SK-N-SH (cell line): ENCODE data around the gene CDH19. TPM values are rescaled to one million over a fixed set of nuclear protein-coding genes. Genes with fewer than 3 reads are reported as not detected.

Source experiments
- CTCF ChIA-PET: fragments of 300-600, 350-600 bp; formaldehyde crosslinking; extraction: SDS; loops from one replicate; lab custom pipeline; 2021; lab: Yijun Ruan, JAX
- POLR2A ChIA-PET: fragments of 350-600 bp; sonication (Branson Sonifier 250); formaldehyde crosslinking; extraction: SDS; loops from one replicate; lab custom pipeline; 2020; ENCODE audit warnings: antibody characterized with exemption, inconsistent platforms; lab: Yijun Ruan, JAX
- DNase-seq: peaks from one replicate; pipeline ENCODE4 v3.0.0; 2012
- H2AFZ ChIP-seq: fragments of 200-600 bp; sonication (generic); 2 replicates; pipeline ENCODE4 v1.8.1; 2016; ENCODE audit warnings: antibody characterized with exemption, mild to moderate bottlenecking, low read depth
- H3F3A ChIP-seq: fragments of 200-600 bp; sonication (generic); replicated peaks from 2 replicates; pipeline ENCODE3; 2016; ENCODE audit warnings: antibody characterized with exemption, mild to moderate bottlenecking; ENCODE audit not compliant: insufficient read depth
- H3K27ac ChIP-seq, 2 experiments: fragments of 200-500 bp in 1 of 2; fragments of 200-600 bp in 1 of 2; sonication (Bioruptor generic) in 1 of 2; sonication (generic), shearing (Covaris generic) in 1 of 2; 2 replicates each; pipeline versions ENCODE4 v1.5.1 to v1.6.1; 2014 to 2016; ENCODE audit warnings: low read depth in 2 of 2, inconsistent platforms in 1 of 2, low read length in 1 of 2, mild to moderate bottlenecking in 1 of 2, mixed read lengths in 1 of 2
- H3K27me3 ChIP-seq: fragments of 200-600 bp; sonication (generic), shearing (Covaris generic); 2 replicates; pipeline ENCODE4 v1.6.1; 2016; ENCODE audit warnings: mixed run types; ENCODE audit not compliant: insufficient read depth
- H3K36me3 ChIP-seq, 2 experiments: fragments of 200-500 bp in 1 of 2; fragments of 200-600 bp in 1 of 2; sonication (Bioruptor generic) in 1 of 2; sonication (generic) in 1 of 2; replicated peaks in 1 of 2; 2 replicates each; pipeline versions ENCODE3 to v1.5.1; 2014 to 2016; ENCODE audit warnings: low read length in 1 of 2, mild to moderate bottlenecking in 1 of 2; ENCODE audit not compliant: insufficient read depth in 2 of 2, control insufficient read depth in 1 of 2
- H3K4me1 ChIP-seq, 2 experiments: fragments of 200-500 bp in 1 of 2; fragments of 200-600 bp in 1 of 2; sonication (Bioruptor generic) in 1 of 2; sonication (generic), shearing (Covaris generic) in 1 of 2; 2 replicates each; pipeline versions ENCODE4 v1.5.1 to v1.6.1; 2014 to 2016; ENCODE audit warnings: low read depth in 1 of 2, low read length in 1 of 2, mixed run types in 1 of 2; ENCODE audit not compliant: insufficient read depth in 2 of 2, control insufficient read depth in 1 of 2
- H3K4me2 ChIP-seq: fragments of 200-600 bp; sonication (generic), shearing (Covaris generic); 2 replicates; pipeline ENCODE4 v1.6.1; 2017; ENCODE audit warnings: mixed run types
- H3K4me3 ChIP-seq, 2 experiments: fragments of 200-500 bp in 1 of 2; fragments of 200-600 bp in 1 of 2; sonication (Bioruptor generic) in 1 of 2; sonication (generic), shearing (Covaris generic) in 1 of 2; 2 replicates each; pipeline versions ENCODE4 v1.5.1 to v1.8.1; 2014 to 2016; ENCODE audit warnings: low read depth in 2 of 2, inconsistent platforms in 1 of 2, low read length in 1 of 2, mild to moderate bottlenecking in 1 of 2, mixed read lengths in 1 of 2, moderate library complexity in 1 of 2
- H3K79me2 ChIP-seq: fragments of 200-600 bp; sonication (generic); 2 replicates; pipeline ENCODE4 v1.8.1; 2017; ENCODE audit warnings: mild to moderate bottlenecking; ENCODE audit not compliant: insufficient read depth
- H3K9ac ChIP-seq: fragments of 200-600 bp; sonication (generic); 2 replicates; pipeline ENCODE4 v1.6.1; 2017; ENCODE audit warnings: mixed run types
- H3K9me2 ChIP-seq: fragments of 200-600 bp; sonication (generic); 2 replicates; pipeline ENCODE4 v1.6.1; 2017; ENCODE audit warnings: mixed run types
- H3K9me3 ChIP-seq: fragments of 200-600 bp; sonication (generic); 2 replicates; pipeline ENCODE4 v1.6.1; 2017; ENCODE audit warnings: mixed run types, mild to moderate bottlenecking, moderate library complexity
- H4K20me1 ChIP-seq: fragments of 200-600 bp; sonication (generic); 2 replicates; pipeline ENCODE4 v1.6.1; 2017; ENCODE audit warnings: mild to moderate bottlenecking, mixed run types; ENCODE audit not compliant: insufficient read depth
- EP300 ChIP-seq, 2 experiments: IDR thresholded peaks; 2 replicates each; pipeline versions ENCODE4 v1.4.0 to v1.6.1; 2012; ENCODE audit warnings: borderline replicate concordance in 1 of 2, low read depth in 1 of 2, low read length in 1 of 2
- FOXJ3 ChIP-seq: sonication (generic); formaldehyde crosslinking; IDR thresholded peaks from 2 replicates; pipeline ENCODE4 v1.5.1; 2020; ENCODE audit warnings: mild to moderate bottlenecking, missing genetic modification reagents
- GATA2 ChIP-seq: sonication (generic); formaldehyde crosslinking; IDR thresholded peaks from 2 replicates; pipeline ENCODE4 v1.5.0; 2020; ENCODE audit warnings: mild to moderate bottlenecking, missing genetic modification reagents
- NFIC ChIP-seq: IDR thresholded peaks from 2 replicates; pipeline ENCODE4 v1.4.0; 2012; ENCODE audit warnings: borderline replicate concordance
- POLR2AphosphoS5 ChIP-seq: IDR thresholded peaks from 2 replicates; pipeline ENCODE4 v1.6.1; 2012; ENCODE audit warnings: low read depth, low read length
- RAD21 ChIP-seq: IDR thresholded peaks from 2 replicates; pipeline ENCODE4 v1.6.1; 2012; ENCODE audit warnings: mild to moderate bottlenecking, low read length
- RCOR1 ChIP-seq: fragments of 150-350 bp; IDR thresholded peaks from 2 replicates; pipeline ENCODE4 v1.6.1; 2017; ENCODE audit warnings: antibody characterized with exemption, low read length
- SIN3A ChIP-seq: IDR thresholded peaks from 2 replicates; pipeline ENCODE4 v1.6.1; 2012; ENCODE audit warnings: low read depth, mild to moderate bottlenecking, low read length, moderate library complexity, borderline replicate concordance
- SMC3 ChIP-seq: IDR thresholded peaks from 2 replicates; pipeline ENCODE4 v1.6.1; 2012; ENCODE audit warnings: low read depth, low read length, improper control_type of control experiment
- TCF12 ChIP-seq: IDR thresholded peaks from 2 replicates; pipeline ENCODE4 v1.4.0; 2012
- TEAD4 ChIP-seq: IDR thresholded peaks from 2 replicates; pipeline ENCODE4 v1.4.0; 2012; ENCODE audit warnings: mild to moderate bottlenecking, borderline replicate concordance; ENCODE audit not compliant: insufficient read depth
- YY1 ChIP-seq: IDR thresholded peaks from 2 replicates; pipeline ENCODE4 v1.4.0; 2012; ENCODE audit warnings: low read depth, mild to moderate bottlenecking
- WGBS: methylation state at CpG from one replicate; pipeline ENCODE4 v1.1.6; 2017; ENCODE audit warnings: low lambda C conversion rate; 5-methylcytosine and 5-hydroxymethylcytosine counted together
- polyA plus RNA-seq, 3 experiments: library from polyadenylated mRNA; depleted of rRNA; stranded (reverse); fragments of >200 nt; gene quantifications; 2 replicates each; pipeline ENCODE4 v1.2.3, GENCODE V29; 2012
- TF ChIP-seq, protein P1 (sequence below): IDR thresholded peaks from 2 replicates; pipeline ENCODE4 v1.6.1; 2012; ENCODE audit warnings: mild to moderate bottlenecking, low read depth, low read length, moderate library complexity
- TF ChIP-seq, protein P2 (sequence below): IDR thresholded peaks from 2 replicates; pipeline ENCODE4; 2012
- TF ChIP-seq, protein P3 (sequence below): fragments of 200-600 bp; sonication (generic); IDR thresholded peaks from 2 replicates; pipeline ENCODE4 v1.6.1; 2017; ENCODE audit warnings: antibody characterized with exemption, mild to moderate bottlenecking, moderate library complexity

CDH19 gene
- polyA plus RNA-seq, 1 of the 3 experiments (the other 2 are of a cell fraction) = not detected

DNA sequence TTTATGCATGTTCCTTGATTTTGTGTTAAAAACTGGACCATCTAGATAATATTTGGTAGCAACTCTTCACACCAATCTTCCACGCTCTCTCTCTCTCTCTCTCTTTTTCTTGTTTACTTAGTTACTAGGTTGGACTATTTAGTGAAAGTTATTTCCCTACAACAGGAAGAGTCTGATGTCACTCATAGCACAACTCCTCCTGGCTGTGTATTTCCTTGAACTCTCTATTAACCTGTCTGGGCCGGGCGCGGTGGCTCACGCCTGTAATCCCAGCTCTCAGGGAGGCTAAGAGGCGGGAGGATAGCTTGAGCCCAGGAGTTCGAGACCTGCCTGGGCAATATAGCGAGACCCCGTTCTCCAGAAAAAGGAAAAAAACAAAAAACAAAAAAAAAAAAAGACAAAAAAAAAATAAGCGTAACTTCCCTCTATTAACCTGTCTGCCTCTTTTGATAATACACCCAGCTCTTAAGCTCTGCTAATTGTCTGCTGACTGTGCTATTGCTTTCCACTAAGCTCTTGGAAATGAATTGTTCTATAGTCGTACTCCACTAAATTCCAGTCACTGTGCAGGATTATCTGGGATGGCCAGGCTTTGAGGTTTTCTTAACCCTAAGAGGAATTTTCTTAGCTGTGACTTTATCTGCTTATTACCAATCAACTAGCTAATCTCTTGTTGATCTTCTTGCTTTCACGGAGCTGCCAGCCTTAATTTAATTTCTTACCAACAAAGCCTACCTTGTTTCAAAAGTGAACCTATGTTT lies 18.1 kb upstream of the CDH19 start:
- ChIA-PET CTCF (interaction anchor here (0.9 kb wide), 1 partner anchor 100 kb away, joined by 3 read pairs; no protein-coding TSS in a partner anchor), POLR2A (no interaction called here)
- Histone ChIP-seq H3K27me3 (no peaks in the 10 kb centered on the region), H3K79me2 (no peaks in the 10 kb centered on the region), H3K9me3 (no peaks in the 10 kb centered on the region), H3K36me3 (no peaks in the 10 kb centered on the region), H4K20me1 (no peaks in the 10 kb centered on the region), H3K4me3 (no peak overlapping the region), H3K9me2 (no peaks in the 10 kb centered on the region), H3F3A (no peaks in the 10 kb centered on the region), H3K4me1 (no peaks in the 10 kb centered on the region), H3K27ac (no peak overlapping the region), H3K4me2 (no peak overlapping the region), H3K9ac (no peak overlapping the region), H2AFZ (no peak overlapping the region)
- DNase-seq = no peak
- WGBS = 53% methylated on average over 12 of the region's 12 CpGs
- TF ChIP-seq POLR2AphosphoS5 = no peak
- TF ChIP-seq NFIC = no peak
- TF ChIP-seq SIN3A = no peak
- no peak for TF ChIP-seq YY1
- TF ChIP-seq, protein P1, sequence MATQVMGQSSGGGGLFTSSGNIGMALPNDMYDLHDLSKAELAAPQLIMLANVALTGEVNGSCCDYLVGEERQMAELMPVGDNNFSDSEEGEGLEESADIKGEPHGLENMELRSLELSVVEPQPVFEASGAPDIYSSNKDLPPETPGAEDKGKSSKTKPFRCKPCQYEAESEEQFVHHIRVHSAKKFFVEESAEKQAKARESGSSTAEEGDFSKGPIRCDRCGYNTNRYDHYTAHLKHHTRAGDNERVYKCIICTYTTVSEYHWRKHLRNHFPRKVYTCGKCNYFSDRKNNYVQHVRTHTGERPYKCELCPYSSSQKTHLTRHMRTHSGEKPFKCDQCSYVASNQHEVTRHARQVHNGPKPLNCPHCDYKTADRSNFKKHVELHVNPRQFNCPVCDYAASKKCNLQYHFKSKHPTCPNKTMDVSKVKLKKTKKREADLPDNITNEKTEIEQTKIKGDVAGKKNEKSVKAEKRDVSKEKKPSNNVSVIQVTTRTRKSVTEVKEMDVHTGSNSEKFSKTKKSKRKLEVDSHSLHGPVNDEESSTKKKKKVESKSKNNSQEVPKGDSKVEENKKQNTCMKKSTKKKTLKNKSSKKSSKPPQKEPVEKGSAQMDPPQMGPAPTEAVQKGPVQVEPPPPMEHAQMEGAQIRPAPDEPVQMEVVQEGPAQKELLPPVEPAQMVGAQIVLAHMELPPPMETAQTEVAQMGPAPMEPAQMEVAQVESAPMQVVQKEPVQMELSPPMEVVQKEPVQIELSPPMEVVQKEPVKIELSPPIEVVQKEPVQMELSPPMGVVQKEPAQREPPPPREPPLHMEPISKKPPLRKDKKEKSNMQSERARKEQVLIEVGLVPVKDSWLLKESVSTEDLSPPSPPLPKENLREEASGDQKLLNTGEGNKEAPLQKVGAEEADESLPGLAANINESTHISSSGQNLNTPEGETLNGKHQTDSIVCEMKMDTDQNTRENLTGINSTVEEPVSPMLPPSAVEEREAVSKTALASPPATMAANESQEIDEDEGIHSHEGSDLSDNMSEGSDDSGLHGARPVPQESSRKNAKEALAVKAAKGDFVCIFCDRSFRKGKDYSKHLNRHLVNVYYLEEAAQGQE = no peak
- TF ChIP-seq TCF12 = no peak
- TF ChIP-seq, protein P2, sequence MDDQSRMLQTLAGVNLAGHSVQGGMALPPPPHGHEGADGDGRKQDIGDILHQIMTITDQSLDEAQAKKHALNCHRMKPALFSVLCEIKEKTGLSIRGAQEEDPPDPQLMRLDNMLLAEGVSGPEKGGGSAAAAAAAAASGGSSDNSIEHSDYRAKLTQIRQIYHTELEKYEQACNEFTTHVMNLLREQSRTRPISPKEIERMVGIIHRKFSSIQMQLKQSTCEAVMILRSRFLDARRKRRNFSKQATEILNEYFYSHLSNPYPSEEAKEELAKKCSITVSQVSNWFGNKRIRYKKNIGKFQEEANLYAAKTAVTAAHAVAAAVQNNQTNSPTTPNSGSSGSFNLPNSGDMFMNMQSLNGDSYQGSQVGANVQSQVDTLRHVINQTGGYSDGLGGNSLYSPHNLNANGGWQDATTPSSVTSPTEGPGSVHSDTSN = no peak
- TF ChIP-seq TEAD4 = no peak
- TF ChIP-seq GATA2 = no peak

DNA sequence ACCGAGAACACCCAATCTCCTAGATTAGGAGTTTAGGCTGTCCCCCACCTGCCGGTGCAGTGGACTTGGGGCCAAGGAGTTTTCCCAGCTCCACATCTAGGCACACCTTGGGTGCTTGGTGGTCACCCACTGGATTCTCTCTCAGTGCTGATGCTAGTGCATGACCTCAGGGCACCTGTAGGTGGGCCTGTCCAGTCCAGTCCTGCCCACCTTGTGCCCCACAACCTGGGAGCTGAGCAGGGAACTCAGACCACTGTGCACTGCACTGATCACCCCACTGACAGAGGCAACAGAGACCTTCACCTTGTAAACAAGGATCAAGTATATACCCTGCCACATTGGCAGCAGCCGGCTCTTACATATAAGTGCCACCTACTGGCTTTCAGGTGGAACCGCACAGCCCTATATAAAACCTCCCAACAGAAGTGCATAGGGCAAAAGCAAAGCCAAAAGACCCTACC lies 12.7 kb upstream of the CDH19 start:
- H3K4me3 ChIP-seq = no peak overlapping the region
- H3K27ac ChIP-seq = no peak overlapping the region
- no peaks in the 10 kb centered on the region for H3K9me2 ChIP-seq
- H3F3A ChIP-seq = no peaks in the 10 kb centered on the region
- no peaks in the 10 kb centered on the region for H3K36me3 ChIP-seq
- CTCF ChIA-PET = interaction anchor here (0.9 to 1.2 kb wide), 2 partner anchors 25 to 31 kb away, joined by 3 read pairs; no protein-coding TSS in a partner anchor
- no peaks in the 10 kb centered on the region for H3K27me3 ChIP-seq
- 28% methylated on average over 2 of the region's 4 CpGs for WGBS
- H3K4me1 ChIP-seq = no peaks in the 10 kb centered on the region
- H3K4me2 ChIP-seq = no peak overlapping the region
- no peaks in the 10 kb centered on the region for H3K9me3 ChIP-seq
- POLR2A ChIA-PET = no interaction called here
- DNase-seq = peak; percentile 3
- H3K9ac ChIP-seq = no peak overlapping the region
- no peaks in the 10 kb centered on the region for H3K79me2 ChIP-seq
- no peaks in the 10 kb centered on the region for H4K20me1 ChIP-seq
- TF ChIP-seq RAD21 (peak; percentile 40), FOXJ3 (CRISPR knock-in tag) (no peak), RCOR1 (no peak), SMC3 (peak; percentile 24; the same call in 1 of the 2 replicates), EP300 (IDR thresholded peaks at IDR 0.05; ENCODE audit: borderline replicate concordance in 1 of 2, low read depth in 1 of 2, low read length in 1 of 2) (no peak), NFIC (no peak)
- TF ChIP-seq, protein P3, sequence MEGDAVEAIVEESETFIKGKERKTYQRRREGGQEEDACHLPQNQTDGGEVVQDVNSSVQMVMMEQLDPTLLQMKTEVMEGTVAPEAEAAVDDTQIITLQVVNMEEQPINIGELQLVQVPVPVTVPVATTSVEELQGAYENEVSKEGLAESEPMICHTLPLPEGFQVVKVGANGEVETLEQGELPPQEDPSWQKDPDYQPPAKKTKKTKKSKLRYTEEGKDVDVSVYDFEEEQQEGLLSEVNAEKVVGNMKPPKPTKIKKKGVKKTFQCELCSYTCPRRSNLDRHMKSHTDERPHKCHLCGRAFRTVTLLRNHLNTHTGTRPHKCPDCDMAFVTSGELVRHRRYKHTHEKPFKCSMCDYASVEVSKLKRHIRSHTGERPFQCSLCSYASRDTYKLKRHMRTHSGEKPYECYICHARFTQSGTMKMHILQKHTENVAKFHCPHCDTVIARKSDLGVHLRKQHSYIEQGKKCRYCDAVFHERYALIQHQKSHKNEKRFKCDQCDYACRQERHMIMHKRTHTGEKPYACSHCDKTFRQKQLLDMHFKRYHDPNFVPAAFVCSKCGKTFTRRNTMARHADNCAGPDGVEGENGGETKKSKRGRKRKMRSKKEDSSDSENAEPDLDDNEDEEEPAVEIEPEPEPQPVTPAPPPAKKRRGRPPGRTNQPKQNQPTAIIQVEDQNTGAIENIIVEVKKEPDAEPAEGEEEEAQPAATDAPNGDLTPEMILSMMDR = peak; percentile 59
- no peak overlapping the region for H2AFZ ChIP-seq
